PC-3 (cell line): ENCODE data around the gene ZNF638. TPM values are rescaled to one million over a fixed set of nuclear protein-coding genes. Genes with fewer than 3 reads are reported as not detected.
A peak's percentile ranks its signal among the peaks of the same experiment; 100 is the strongest.

Experiments used
- ATAC-seq: fragments of 200-7000 bp; cut with Tn5 transposase; 2 replicates; pipeline ENCODE4 v1.9.1; 2020; ENCODE audit warnings: mild to moderate bottlenecking, moderate library complexity
- BruUV-seq: library from RNA; stranded (reverse); fragments of 400-500 nt; replicated peaks from 2 replicates; lab custom pipeline; 2021; lab: Mats Ljungman, UMichigan
- CTCF ChIA-PET: fragments of 300-600 bp; sonication (Branson Sonifier 250); formaldehyde crosslinking; loops from one replicate; lab custom pipeline; 2022; ENCODE audit warnings: antibody characterized with exemption; lab: Charles Lee
- POLR2A ChIA-PET: fragments of 300-600 bp; sonication (Branson Sonifier 250); formaldehyde crosslinking; loops from one replicate; lab custom pipeline; 2022; ENCODE audit warnings: antibody characterized with exemption; ENCODE audit not compliant: unreplicated experiment; lab: Charles Lee
- DNase-seq: peaks from one replicate; pipeline ENCODE4 v3.0.0-alpha.2; 2015
- H2AFZ ChIP-seq: fragments of 300-600 bp; sonication (generic); 2 replicates; pipeline ENCODE4 v1.6.0; 2016; ENCODE audit warnings: antibody characterized with exemption, low read length
- H3F3A ChIP-seq: fragments of 300-600 bp; sonication (generic); one replicate; pipeline ENCODE4 v1.6.0; 2017; ENCODE audit warnings: antibody characterized with exemption, low read length, control low read depth, mild to moderate bottlenecking; ENCODE audit not compliant: unreplicated experiment
- H3K27ac ChIP-seq: fragments of 300-600 bp; sonication (generic); 2 replicates; pipeline ENCODE4 v1.5.1; 2016; ENCODE audit warnings: mild to moderate bottlenecking, low read length
- H3K27me3 ChIP-seq: fragments of 300-600 bp; sonication (generic); 2 replicates; pipeline ENCODE4 v1.6.1; 2016; ENCODE audit warnings: low read length, mixed read lengths
- H3K36me3 ChIP-seq: fragments of 300-600 bp; sonication (generic); 2 replicates; pipeline ENCODE4 v1.6.1; 2016; ENCODE audit warnings: low read depth, mixed run types, low read length, mixed read lengths
- H3K4me1 ChIP-seq: fragments of 300-600 bp; sonication (generic); 2 replicates; pipeline ENCODE4 v1.5.1; 2016; ENCODE audit warnings: low read length; ENCODE audit not compliant: insufficient read depth
- H3K4me2 ChIP-seq: fragments of 300-600 bp; sonication (generic); 2 replicates; pipeline ENCODE4 v1.6.0; 2016; ENCODE audit warnings: low read length
- H3K4me3 ChIP-seq: fragments of 300-600 bp; sonication (generic); 2 replicates; pipeline ENCODE4 v1.5.1; 2016; ENCODE audit warnings: mild to moderate bottlenecking, low read length, mixed read lengths
- H3K79me2 ChIP-seq: fragments of 300-600 bp; sonication (generic); 2 replicates; pipeline ENCODE4 v1.6.1; 2017; ENCODE audit warnings: low read length, mixed read lengths
- H3K9ac ChIP-seq: fragments of 300-600 bp; sonication (generic); 2 replicates; pipeline ENCODE4 v1.6.0; 2016; ENCODE audit warnings: mild to moderate bottlenecking, low read length
- H3K9me2 ChIP-seq: fragments of 300-600 bp; sonication (generic); replicated peaks from 2 replicates; pipeline ENCODE4 v1.6.1; 2016; ENCODE audit warnings: mixed run types, low read length, mixed read lengths
- H3K9me3 ChIP-seq: fragments of 300-600 bp; sonication (generic); 2 replicates; pipeline ENCODE4 v1.6.1; 2016; ENCODE audit warnings: low read length, mixed read lengths
- H4K20me1 ChIP-seq: fragments of 300-600 bp; sonication (generic); 2 replicates; pipeline ENCODE4 v1.6.1; 2016; ENCODE audit warnings: low read length, mixed read lengths
- CTCF ChIP-seq: fragments of 300-600 bp; sonication (generic); conservative IDR thresholded peaks from 2 replicates; pipeline ENCODE4 v1.5.1; 2017; ENCODE audit warnings: antibody characterized with exemption, low read depth, mild to moderate bottlenecking, low read length
- EZH2 ChIP-seq: fragments of 300-600 bp; sonication (generic); IDR thresholded peaks from one replicate; pipeline ENCODE4 v1.6.1; 2017; ENCODE audit warnings: antibody characterized with exemption, mild to moderate bottlenecking, low read length; ENCODE audit not compliant: unreplicated experiment
- EZH2phosphoT487 ChIP-seq: fragments of 300-600 bp; sonication (generic); IDR thresholded peaks from 2 replicates; pipeline ENCODE4 v1.6.1; 2018; ENCODE audit warnings: mild to moderate bottlenecking, antibody characterized with exemption, low read length, borderline replicate concordance
- intact Hi-C: fragments of 100-400 bp; cut with micrococcal nuclease; formaldehyde crosslinking; loops from 2 replicates; pipeline ENCODE4 v1.9.0; 2023
- total RNA-seq: library from RNA; depleted of rRNA; stranded (reverse); fragments of >200 nt; gene quantifications from 2 replicates; pipeline ENCODE4 v1.2.3, GENCODE V29; 2014

ZNF638 gene
- total RNA-seq, 1 experiment from 2014 or later, result 93.2 TPM

- ChIA-PET CTCF (interaction anchor here (0.8 kb wide), 1 partner anchor 155 kb away, joined by 6 read pairs; no protein-coding TSS in a partner anchor), POLR2A (no interaction called here)
- intact Hi-C loops, result no loop called here
- H3K4me1 ChIP-seq, result peaks cover 37% of the 10 kb centered on the region
- H3K36me3 ChIP-seq, result no peaks in the 10 kb centered on the region
- H3K4me2 ChIP-seq, result peak overlapping the region; percentile 92
- H3K9ac ChIP-seq, result peak overlapping the region; percentile 41; the same call in 1 of the 2 replicates
- no peaks in the 10 kb centered on the region for H3K9me2 ChIP-seq
- DNase-seq (peak; percentile 32), ATAC-seq (no peak)
- peak overlapping the region; percentile 78; the same call in 1 of the 2 replicates for H2AFZ ChIP-seq
- no peaks in the 10 kb centered on the region for H4K20me1 ChIP-seq
- no peaks in the 10 kb centered on the region for H3K27me3 ChIP-seq
- H3K4me3 ChIP-seq, result peak overlapping the region; percentile 70
- no TSS peak for BruUV-seq
- H3K27ac ChIP-seq, result no peak overlapping the region
- TF ChIP-seq EZH2 (no peak), CTCF (no peak), EZH2phosphoT487 (no peak)
- no peaks in the 10 kb centered on the region for H3F3A ChIP-seq
- H3K79me2 ChIP-seq, result no peaks in the 10 kb centered on the region
- no peaks in the 10 kb centered on the region for H3K9me3 ChIP-seq
Measured at GRCh38 chr2:71454221-71455010, 122.8 kb downstream of the ZNF638 start.

GRCh38 chr2:71455011-71455740, 123.6 kb downstream of the ZNF638 start:
- CTCF ChIA-PET, result interaction anchor here (0.8 kb wide), 1 partner anchor 156 kb away, joined by 6 read pairs; no protein-coding TSS in a partner anchor
- Histone ChIP-seq H3K4me3 (no peak overlapping the region), H3K9ac (no peak overlapping the region), H3K27ac (no peak overlapping the region), H3K4me2 (peak overlapping the region; percentile 15; the same call in 1 of the 2 replicates), H3K79me2 (no peaks in the 10 kb centered on the region), H2AFZ (no peak overlapping the region), H3K9me2 (no peaks in the 10 kb centered on the region), H3K27me3 (no peaks in the 10 kb centered on the region), H3K9me3 (no peaks in the 10 kb centered on the region), H3K36me3 (no peaks in the 10 kb centered on the region), H3K4me1 (peaks cover 37% of the 10 kb centered on the region), H3F3A (no peaks in the 10 kb centered on the region), H4K20me1 (no peaks in the 10 kb centered on the region)
- intact Hi-C loops, result no loop called here
- no peak for DNase-seq
- ATAC-seq, result no peak
- BruUV-seq, result no TSS peak
- POLR2A ChIA-PET, result no interaction called here
- TF ChIP-seq EZH2 (no peak), CTCF (no peak), EZH2phosphoT487 (no peak)
